Measurements from ENCODE around the gene ABCC6. TPM values are rescaled to one million over a fixed set of nuclear protein-coding genes. Genes with fewer than 3 reads are reported as not detected.

The ABCC6 gene
- total and polyA plus RNA-seq, 2 donors (not counting 3 experiments of a cell fraction or from before 2014, with no cell fraction given): 0.07 to 0.84 TPM

DNA sequence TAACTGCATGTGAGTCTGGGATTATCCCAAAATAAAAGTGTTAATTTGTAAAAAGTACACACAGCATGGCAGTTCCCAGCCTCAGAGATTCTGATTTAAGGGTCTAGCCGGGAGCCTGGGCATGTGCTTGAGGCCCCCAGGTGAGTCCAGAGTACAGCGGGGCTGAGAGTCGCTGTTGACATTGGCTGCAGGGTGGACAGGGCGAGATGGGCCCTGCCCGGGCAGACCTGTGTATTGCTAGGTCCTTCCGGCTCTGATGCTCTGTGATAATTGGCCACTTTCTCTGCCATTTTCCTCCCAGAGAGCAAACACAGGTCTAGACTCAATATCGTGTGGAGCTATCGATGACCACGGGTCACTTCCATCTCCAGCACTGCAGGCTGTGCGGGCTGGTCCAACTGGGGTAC lies 73.6 kb downstream of the ABCC6 start:
- Histone ChIP-seq H3K9me3 (replicated peaks; ENCODE audit: control insufficient read depth, insufficient read depth, low read length) (no peaks in the 10 kb centered on the region), H3K4me2 (ENCODE audit: insufficient read depth, low read length) (no peak overlapping the region), H3K27me3 (ENCODE audit: control insufficient read depth in 2 of 2, insufficient read depth in 2 of 2, low read length in 2 of 2) (no peaks in the 10 kb centered on the region), H3K9ac (replicated peaks; ENCODE audit: extremely low read depth, insufficient read depth, low read length) (no peak overlapping the region), H3K79me2 (ENCODE audit: control insufficient read depth, insufficient read depth, low read length) (no peaks in the 10 kb centered on the region), H3K27ac (ENCODE audit: insufficient read depth, low read depth, low read length) (no peak overlapping the region), H3K9me1 (replicated peaks; ENCODE audit: control insufficient read depth, extremely low read depth, insufficient read depth, low read length) (no peaks in the 10 kb centered on the region), H3K36me3 (ENCODE audit: control insufficient read depth in 2 of 2, extremely low read depth in 1 of 2, insufficient read depth in 2 of 2, low read length in 2 of 2) (peaks cover 0 to 2% of the 10 kb centered on the region in 2 experiments), H4K20me1 (replicated peaks; ENCODE audit: control insufficient read depth, extremely low read depth, insufficient read depth, low read length) (no peaks in the 10 kb centered on the region), H3K4me3 (replicated peaks in 1 of 3; ENCODE audit: insufficient read depth in 1 of 3, low read depth in 1 of 3, low read length in 3 of 3) (no peak overlapping the region), H3K4me1 (ENCODE audit: control insufficient read depth, extremely low read depth, insufficient read depth, low read length) (no peaks in the 10 kb centered on the region), H2AFZ (ENCODE audit: low read depth, low read length) (no peak overlapping the region)
- DNase-seq (ENCODE audit: low read depth, low spot score) (no peak), FAIRE-seq (no peak)
- intact Hi-C loops (cut with micrococcal nuclease): no loop called here
- ChIA-PET POLR2A (no interaction called here), CTCF (interaction anchor here (0.7 kb wide), 1 partner anchor 37 kb away, joined by 3 read pairs; no protein-coding TSS in a partner anchor)
- BruUV-seq (replicated peaks): no TSS peak
- dilution Hi-C loops (cut with MboI; ENCODE audit: extremely low pct_ligation_motif_present, low sequenced_read_pairs): no loop called here
- no peak for TF ChIP-seq POLR2AphosphoS5 (IDR thresholded peaks at IDR 0.05; ENCODE audit: insufficient read depth, low read depth, low read length)
- TF ChIP-seq, protein P1, sequence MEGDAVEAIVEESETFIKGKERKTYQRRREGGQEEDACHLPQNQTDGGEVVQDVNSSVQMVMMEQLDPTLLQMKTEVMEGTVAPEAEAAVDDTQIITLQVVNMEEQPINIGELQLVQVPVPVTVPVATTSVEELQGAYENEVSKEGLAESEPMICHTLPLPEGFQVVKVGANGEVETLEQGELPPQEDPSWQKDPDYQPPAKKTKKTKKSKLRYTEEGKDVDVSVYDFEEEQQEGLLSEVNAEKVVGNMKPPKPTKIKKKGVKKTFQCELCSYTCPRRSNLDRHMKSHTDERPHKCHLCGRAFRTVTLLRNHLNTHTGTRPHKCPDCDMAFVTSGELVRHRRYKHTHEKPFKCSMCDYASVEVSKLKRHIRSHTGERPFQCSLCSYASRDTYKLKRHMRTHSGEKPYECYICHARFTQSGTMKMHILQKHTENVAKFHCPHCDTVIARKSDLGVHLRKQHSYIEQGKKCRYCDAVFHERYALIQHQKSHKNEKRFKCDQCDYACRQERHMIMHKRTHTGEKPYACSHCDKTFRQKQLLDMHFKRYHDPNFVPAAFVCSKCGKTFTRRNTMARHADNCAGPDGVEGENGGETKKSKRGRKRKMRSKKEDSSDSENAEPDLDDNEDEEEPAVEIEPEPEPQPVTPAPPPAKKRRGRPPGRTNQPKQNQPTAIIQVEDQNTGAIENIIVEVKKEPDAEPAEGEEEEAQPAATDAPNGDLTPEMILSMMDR (IDR thresholded peaks at IDR 0.05; ENCODE audit: extremely low read depth in 1 of 2, insufficient read depth in 1 of 2, low read depth in 1 of 2, low read length in 2 of 2): no peak
- TF ChIP-seq JUN (IDR thresholded peaks at IDR 0.05; ENCODE audit: borderline replicate concordance, insufficient read depth, insufficient read length, low read depth): no peak
- TF ChIP-seq POLR2A (IDR thresholded peaks at IDR 0.05; ENCODE audit: low read depth, low read length): no peak

DNA sequence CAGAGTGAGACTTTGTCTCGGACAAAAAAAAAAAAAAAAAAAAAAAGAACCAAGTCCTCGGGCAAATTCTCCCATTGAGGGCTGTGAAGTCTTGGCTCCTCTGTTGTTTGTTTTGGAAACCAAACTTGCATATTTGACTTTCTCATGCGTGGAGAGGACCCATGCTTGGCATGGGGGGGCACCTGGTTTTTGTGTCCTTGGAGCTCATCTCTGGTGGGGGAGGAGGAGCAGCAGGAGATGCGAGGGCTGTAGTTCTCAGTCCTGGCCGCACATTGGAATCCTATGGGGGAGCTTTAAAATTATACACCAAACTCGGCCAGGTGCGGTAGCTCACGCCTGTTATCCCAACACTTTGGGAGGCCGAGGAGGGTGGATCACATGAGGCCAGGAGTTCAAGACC lies 74.5 kb downstream of the ABCC6 start:
- peaks cover 0 to 7% of the 10 kb centered on the region in 2 experiments for H3K36me3 ChIP-seq (ENCODE audit: control insufficient read depth in 2 of 2, extremely low read depth in 1 of 2, insufficient read depth in 2 of 2, low read length in 2 of 2)
- no peak overlapping the region for H3K4me3 ChIP-seq (replicated peaks in 1 of 3; ENCODE audit: insufficient read depth in 1 of 3, low read depth in 1 of 3, low read length in 3 of 3)
- no peak for DNase-seq (ENCODE audit: low read depth, low spot score)
- H3K27me3 ChIP-seq (ENCODE audit: control insufficient read depth in 2 of 2, insufficient read depth in 2 of 2, low read length in 2 of 2): no peaks in the 10 kb centered on the region
- no peaks in the 10 kb centered on the region for H3K9me1 ChIP-seq (replicated peaks; ENCODE audit: control insufficient read depth, extremely low read depth, insufficient read depth, low read length)
- dilution Hi-C loops (cut with MboI; ENCODE audit: extremely low pct_ligation_motif_present, low sequenced_read_pairs): no loop called here
- H3K4me1 ChIP-seq (ENCODE audit: control insufficient read depth, extremely low read depth, insufficient read depth, low read length): no peaks in the 10 kb centered on the region
- BruUV-seq (replicated peaks): no TSS peak
- no peak overlapping the region for H3K9ac ChIP-seq (replicated peaks; ENCODE audit: extremely low read depth, insufficient read depth, low read length)
- no peak for FAIRE-seq
- CTCF ChIA-PET: no interaction called here
- no peaks in the 10 kb centered on the region for H4K20me1 ChIP-seq (replicated peaks; ENCODE audit: control insufficient read depth, extremely low read depth, insufficient read depth, low read length)
- H3K4me2 ChIP-seq (ENCODE audit: insufficient read depth, low read length): no peak overlapping the region
- no peak overlapping the region for H2AFZ ChIP-seq (ENCODE audit: low read depth, low read length)
- no peak overlapping the region for H3K27ac ChIP-seq (ENCODE audit: insufficient read depth, low read depth, low read length)
- H3K9me3 ChIP-seq (replicated peaks; ENCODE audit: control insufficient read depth, insufficient read depth, low read length): no peaks in the 10 kb centered on the region
- intact Hi-C loops (cut with micrococcal nuclease): no loop called here
- no peak for TF ChIP-seq GATA2 (IDR thresholded peaks at IDR 0.05; ENCODE audit: insufficient read depth, insufficient read length, low read depth, low read length)
- TF ChIP-seq JUN (IDR thresholded peaks at IDR 0.05; ENCODE audit: borderline replicate concordance, insufficient read depth, insufficient read length, low read depth): no peak
- no peak for TF ChIP-seq EZH2 (IDR thresholded peaks at IDR 0.05; ENCODE audit: borderline replicate concordance, low read depth, low read length, severe bottlenecking)
- no peak for TF ChIP-seq POLR2AphosphoS5 (IDR thresholded peaks at IDR 0.05; ENCODE audit: insufficient read depth, low read depth, low read length)
- TF ChIP-seq FOS (IDR thresholded peaks at IDR 0.05; ENCODE audit: borderline replicate concordance, insufficient read depth, low read length): no peak
- TF ChIP-seq POLR2A (IDR thresholded peaks at IDR 0.05; ENCODE audit: low read depth, low read length): no peak
- TF ChIP-seq, protein P1 (IDR thresholded peaks at IDR 0.05; ENCODE audit: extremely low read depth in 1 of 2, insufficient read depth in 1 of 2, low read depth in 1 of 2, low read length in 2 of 2): no peak
- TF ChIP-seq MYC (IDR thresholded peaks at IDR 0.05; ENCODE audit: low read depth, low read length): no peak
- TF ChIP-seq, protein P2, sequence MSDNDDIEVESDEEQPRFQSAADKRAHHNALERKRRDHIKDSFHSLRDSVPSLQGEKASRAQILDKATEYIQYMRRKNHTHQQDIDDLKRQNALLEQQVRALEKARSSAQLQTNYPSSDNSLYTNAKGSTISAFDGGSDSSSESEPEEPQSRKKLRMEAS (IDR thresholded peaks at IDR 0.05; ENCODE audit: insufficient read depth, insufficient read length): no peak
- POLR2A ChIA-PET: no interaction called here
- H3K79me2 ChIP-seq (ENCODE audit: control insufficient read depth, insufficient read depth, low read length): no peaks in the 10 kb centered on the region

Measured in endothelial cell of umbilical vein (primary cell).